HepG2 (cell line): Measurements from ENCODE around the gene NAPB. TPM values are rescaled to one million over a fixed set of nuclear protein-coding genes. Genes with fewer than 3 reads are reported as not detected.
A peak's percentile ranks its signal among the peaks of the same experiment; 100 is the strongest.

Source experiments
- CEBPG ChIP-seq: IDR thresholded peaks from 2 replicates; pipeline ENCODE4 v1.6.1; 2016
- KLF13 ChIP-seq: sonication (generic); formaldehyde crosslinking; IDR thresholded peaks from 2 replicates; pipeline ENCODE4 v1.4.0; 2020; ENCODE audit warnings: mild to moderate bottlenecking, missing genetic modification reagents
- KMT2A ChIP-seq: sonication (generic); formaldehyde crosslinking; IDR thresholded peaks from 2 replicates; pipeline ENCODE4 v1.4.0; 2020; ENCODE audit warnings: missing genetic modification reagents
- MEIS1 ChIP-seq: sonication (generic); formaldehyde crosslinking; IDR thresholded peaks from 2 replicates; pipeline ENCODE4 v1.9.0; 2021; ENCODE audit warnings: mild to moderate bottlenecking, missing genetic modification reagents, moderate library complexity, borderline replicate concordance
- MIER3 ChIP-seq: IDR thresholded peaks from 2 replicates; pipeline ENCODE4 v1.6.1; 2016; ENCODE audit warnings: missing compliant biosample characterization, borderline replicate concordance
- RAD21 ChIP-seq: fragments of 450-650 bp; formaldehyde crosslinking; IDR thresholded peaks from 2 replicates; pipeline ENCODE4 v1.5.0; 2020; ENCODE audit warnings: mild to moderate bottlenecking
- SOX6 ChIP-seq, 2 experiments: fragments of 450-650 bp in 1 of 2; sonication (generic) in 1 of 2; formaldehyde crosslinking in 1 of 2; IDR thresholded peaks; 2 replicates each; pipeline versions ENCODE4 v1.4.0 to v1.6.1; 2017 to 2020; ENCODE audit warnings: antibody characterized with exemption in 1 of 2, mild to moderate bottlenecking in 1 of 2, missing genetic modification reagents in 1 of 2
- SSRP1 ChIP-seq: IDR thresholded peaks from 2 replicates; pipeline ENCODE4 v1.6.1; 2016; ENCODE audit warnings: control low read depth
- SUZ12 ChIP-seq: fragments of 150-350 bp; IDR thresholded peaks from 2 replicates; pipeline ENCODE4 v1.6.1; 2014; ENCODE audit warnings: low read depth, low read length
- THAP11 ChIP-seq: IDR thresholded peaks from 2 replicates; pipeline ENCODE4 v1.6.1; 2016; ENCODE audit warnings: missing biosample characterization, missing genetic modification reagents
- ZFY ChIP-seq: sonication (generic); formaldehyde crosslinking; IDR thresholded peaks from 2 replicates; pipeline ENCODE4 v1.4.0; 2020; ENCODE audit warnings: missing genetic modification reagents
- ZNF709 ChIP-seq: sonication (generic); formaldehyde crosslinking; IDR thresholded peaks from 2 replicates; pipeline ENCODE4 v1.5.0; 2020; ENCODE audit warnings: mild to moderate bottlenecking, missing genetic modification reagents
- polyA plus RNA-seq, 8 experiments: library from polyadenylated mRNA; depleted of rRNA in 3 of 8; stranded (reverse) in 7 of 8; unstranded in 1 of 8; fragments of >200 nt; fragmentation: Illumina TruSeq in 4 of 8; extraction: Trizol in 4 of 8; gene quantifications; 2 replicates each; pipeline versions ENCODE4 v1.2.1 to v1.2.3, GENCODE V29; 2011 to 2016; ENCODE audit warnings: low read depth in 4 of 8, missing spikeins in 1 of 8, mixed read lengths in 1 of 8; ENCODE audit not compliant: insufficient read depth in 1 of 8
- total RNA-seq, 5 experiments: library from RNA; depleted of rRNA; stranded (reverse); fragments of >200 nt; fragmentation: Illumina TruSeq; extraction: Trizol; gene quantifications; 2 replicates each; pipeline ENCODE4 v1.2.3, GENCODE V29; 2016; ENCODE audit warnings: low read depth in 1 of 5
- TF ChIP-seq, protein P1 (sequence below): sonication (generic); formaldehyde crosslinking; IDR thresholded peaks from 2 replicates; pipeline ENCODE4 v1.4.0; 2020; ENCODE audit warnings: missing genetic modification reagents, borderline replicate concordance
- TF ChIP-seq, protein P2 (sequence below): sonication (generic); formaldehyde crosslinking; IDR thresholded peaks from 2 replicates; pipeline ENCODE4 v1.4.0; 2020; ENCODE audit warnings: missing genetic modification reagents
- TF ChIP-seq, protein P3 (sequence below): sonication (generic); formaldehyde crosslinking; IDR thresholded peaks from 2 replicates; pipeline ENCODE4 v1.4.0; 2020; ENCODE audit warnings: missing genetic modification reagents, borderline replicate concordance
- TF ChIP-seq, protein P4 (sequence below): sonication (generic); formaldehyde crosslinking; IDR thresholded peaks from 2 replicates; pipeline ENCODE4 v1.5.0; 2020; ENCODE audit warnings: missing genetic modification reagents
- TF ChIP-seq, protein P5 (sequence below): IDR thresholded peaks from 2 replicates; pipeline ENCODE4 v1.6.1; 2016; ENCODE audit warnings: low read depth, control low read depth
- TF ChIP-seq, protein P6 (sequence below): sonication (generic); formaldehyde crosslinking; IDR thresholded peaks from 2 replicates; pipeline ENCODE4 v1.8.1; 2023; ENCODE audit warnings: mild to moderate bottlenecking, moderate library complexity, missing genetic modification reagents
- TF ChIP-seq, protein P7 (sequence below): sonication (generic); formaldehyde crosslinking; IDR thresholded peaks from 2 replicates; pipeline ENCODE4 v1.8.1; 2023; ENCODE audit warnings: mild to moderate bottlenecking, missing genetic modification reagents

Gene NAPB
- total and polyA plus RNA-seq, 2 of the 13 experiments (the other 11 are each of a cell fraction or from before 2014, with no cell fraction given): 15.2 to 16.1 TPM

DNA sequence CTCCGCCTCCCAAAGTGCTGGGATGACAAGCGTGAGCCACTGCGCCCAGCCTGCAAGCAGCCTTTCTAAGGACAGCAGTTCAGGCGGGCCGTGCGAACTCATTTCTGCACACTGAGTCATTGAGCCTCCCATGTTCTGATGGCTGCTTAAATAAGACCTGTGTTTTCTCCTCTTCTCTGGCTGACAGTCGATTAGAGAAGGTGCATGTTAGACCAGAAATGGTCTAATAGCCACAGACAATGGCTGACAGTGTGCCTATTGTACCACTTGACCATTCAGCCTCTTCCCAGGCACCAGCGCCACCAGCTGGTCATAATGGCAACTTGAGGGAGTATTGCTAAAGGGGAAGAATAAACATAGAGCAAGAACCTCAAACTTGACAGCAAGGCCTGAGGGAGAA is 25.2 kb upstream of the NAPB start (continued):
- TF ChIP-seq, protein P1, sequence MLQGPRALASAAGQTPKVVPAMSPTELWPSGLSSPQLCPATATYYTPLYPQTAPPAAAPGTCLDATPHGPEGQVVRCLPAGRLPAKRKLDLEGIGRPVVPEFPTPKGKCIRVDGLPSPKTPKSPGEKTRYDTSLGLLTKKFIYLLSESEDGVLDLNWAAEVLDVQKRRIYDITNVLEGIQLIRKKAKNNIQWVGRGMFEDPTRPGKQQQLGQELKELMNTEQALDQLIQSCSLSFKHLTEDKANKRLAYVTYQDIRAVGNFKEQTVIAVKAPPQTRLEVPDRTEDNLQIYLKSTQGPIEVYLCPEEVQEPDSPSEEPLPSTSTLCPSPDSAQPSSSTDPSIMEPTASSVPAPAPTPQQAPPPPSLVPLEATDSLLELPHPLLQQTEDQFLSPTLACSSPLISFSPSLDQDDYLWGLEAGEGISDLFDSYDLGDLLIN (CRISPR knock-in tag): no peak
- TF ChIP-seq MEIS1 (CRISPR knock-in tag) (0 out of 2 replicates have a peak, but pooled peaks have one; percentile 12), RAD21 (CRISPR knock-in tag) (peak; percentile 67), SOX6 (IDR thresholded peaks at IDR 0.05) (no peak), SOX6 (CRISPR knock-in tag; IDR thresholded peaks at IDR 0.05) (0 out of 2 replicates have a peak, but pooled peaks have one; percentile 40), SUZ12 (no peak), ZFY (no peak), MIER3 (CRISPR knock-in tag) (no peak), KLF13 (CRISPR knock-in tag) (peak; percentile 52; the same call in 1 of the 2 replicates), ZNF709 (CRISPR knock-in tag) (no peak), KMT2A (CRISPR knock-in tag) (no peak), THAP11 (CRISPR knock-in tag) (no peak), SSRP1 (CRISPR knock-in tag) (0 out of 2 replicates have a peak, but pooled peaks have one; percentile 65), CEBPG (CRISPR knock-in tag) (peak; percentile 64)
- TF ChIP-seq, protein P2, sequence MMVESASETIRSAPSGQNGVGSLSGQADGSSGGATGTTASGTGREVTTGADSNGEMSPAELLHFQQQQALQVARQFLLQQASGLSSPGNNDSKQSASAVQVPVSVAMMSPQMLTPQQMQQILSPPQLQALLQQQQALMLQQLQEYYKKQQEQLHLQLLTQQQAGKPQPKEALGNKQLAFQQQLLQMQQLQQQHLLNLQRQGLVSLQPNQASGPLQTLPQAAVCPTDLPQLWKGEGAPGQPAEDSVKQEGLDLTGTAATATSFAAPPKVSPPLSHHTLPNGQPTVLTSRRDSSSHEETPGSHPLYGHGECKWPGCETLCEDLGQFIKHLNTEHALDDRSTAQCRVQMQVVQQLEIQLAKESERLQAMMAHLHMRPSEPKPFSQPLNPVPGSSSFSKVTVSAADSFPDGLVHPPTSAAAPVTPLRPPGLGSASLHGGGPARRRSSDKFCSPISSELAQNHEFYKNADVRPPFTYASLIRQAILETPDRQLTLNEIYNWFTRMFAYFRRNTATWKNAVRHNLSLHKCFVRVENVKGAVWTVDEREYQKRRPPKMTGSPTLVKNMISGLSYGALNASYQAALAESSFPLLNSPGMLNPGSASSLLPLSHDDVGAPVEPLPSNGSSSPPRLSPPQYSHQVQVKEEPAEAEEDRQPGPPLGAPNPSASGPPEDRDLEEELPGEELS (CRISPR knock-in tag): peak; percentile 21; the same call in 1 of the 2 replicates
- TF ChIP-seq, protein P3, sequence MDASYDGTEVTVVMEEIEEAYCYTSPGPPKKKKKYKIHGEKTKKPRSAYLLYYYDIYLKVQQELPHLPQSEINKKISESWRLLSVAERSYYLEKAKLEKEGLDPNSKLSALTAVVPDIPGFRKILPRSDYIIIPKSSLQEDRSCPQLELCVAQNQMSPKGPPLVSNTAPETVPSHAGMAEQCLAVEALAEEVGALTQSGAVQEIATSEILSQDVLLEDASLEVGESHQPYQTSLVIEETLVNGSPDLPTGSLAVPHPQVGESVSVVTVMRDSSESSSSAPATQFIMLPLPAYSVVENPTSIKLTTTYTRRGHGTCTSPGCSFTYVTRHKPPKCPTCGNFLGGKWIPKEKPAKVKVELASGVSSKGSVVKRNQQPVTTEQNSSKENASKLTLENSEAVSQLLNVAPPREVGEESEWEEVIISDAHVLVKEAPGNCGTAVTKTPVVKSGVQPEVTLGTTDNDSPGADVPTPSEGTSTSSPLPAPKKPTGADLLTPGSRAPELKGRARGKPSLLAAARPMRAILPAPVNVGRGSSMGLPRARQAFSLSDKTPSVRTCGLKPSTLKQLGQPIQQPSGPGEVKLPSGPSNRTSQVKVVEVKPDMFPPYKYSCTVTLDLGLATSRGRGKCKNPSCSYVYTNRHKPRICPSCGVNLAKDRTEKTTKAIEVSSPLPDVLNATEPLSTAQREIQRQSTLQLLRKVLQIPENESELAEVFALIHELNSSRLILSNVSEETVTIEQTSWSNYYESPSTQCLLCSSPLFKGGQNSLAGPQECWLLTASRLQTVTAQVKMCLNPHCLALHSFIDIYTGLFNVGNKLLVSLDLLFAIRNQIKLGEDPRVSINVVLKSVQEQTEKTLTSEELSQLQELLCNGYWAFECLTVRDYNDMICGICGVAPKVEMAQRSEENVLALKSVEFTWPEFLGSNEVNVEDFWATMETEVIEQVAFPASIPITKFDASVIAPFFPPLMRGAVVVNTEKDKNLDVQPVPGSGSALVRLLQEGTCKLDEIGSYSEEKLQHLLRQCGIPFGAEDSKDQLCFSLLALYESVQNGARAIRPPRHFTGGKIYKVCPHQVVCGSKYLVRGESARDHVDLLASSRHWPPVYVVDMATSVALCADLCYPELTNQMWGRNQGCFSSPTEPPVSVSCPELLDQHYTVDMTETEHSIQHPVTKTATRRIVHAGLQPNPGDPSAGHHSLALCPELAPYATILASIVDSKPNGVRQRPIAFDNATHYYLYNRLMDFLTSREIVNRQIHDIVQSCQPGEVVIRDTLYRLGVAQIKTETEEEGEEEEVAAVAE (CRISPR knock-in tag): no peak
- TF ChIP-seq, protein P4, sequence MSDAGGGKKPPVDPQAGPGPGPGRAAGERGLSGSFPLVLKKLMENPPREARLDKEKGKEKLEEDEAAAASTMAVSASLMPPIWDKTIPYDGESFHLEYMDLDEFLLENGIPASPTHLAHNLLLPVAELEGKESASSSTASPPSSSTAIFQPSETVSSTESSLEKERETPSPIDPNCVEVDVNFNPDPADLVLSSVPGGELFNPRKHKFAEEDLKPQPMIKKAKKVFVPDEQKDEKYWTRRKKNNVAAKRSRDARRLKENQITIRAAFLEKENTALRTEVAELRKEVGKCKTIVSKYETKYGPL (CRISPR knock-in tag): no peak
- TF ChIP-seq, protein P5, sequence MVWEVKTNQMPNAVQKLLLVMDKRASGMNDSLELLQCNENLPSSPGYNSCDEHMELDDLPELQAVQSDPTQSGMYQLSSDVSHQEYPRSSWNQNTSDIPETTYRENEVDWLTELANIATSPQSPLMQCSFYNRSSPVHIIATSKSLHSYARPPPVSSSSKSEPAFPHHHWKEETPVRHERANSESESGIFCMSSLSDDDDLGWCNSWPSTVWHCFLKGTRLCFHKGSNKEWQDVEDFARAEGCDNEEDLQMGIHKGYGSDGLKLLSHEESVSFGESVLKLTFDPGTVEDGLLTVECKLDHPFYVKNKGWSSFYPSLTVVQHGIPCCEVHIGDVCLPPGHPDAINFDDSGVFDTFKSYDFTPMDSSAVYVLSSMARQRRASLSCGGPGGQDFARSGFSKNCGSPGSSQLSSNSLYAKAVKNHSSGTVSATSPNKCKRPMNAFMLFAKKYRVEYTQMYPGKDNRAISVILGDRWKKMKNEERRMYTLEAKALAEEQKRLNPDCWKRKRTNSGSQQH (CRISPR knock-in tag): 0 out of 2 replicates have a peak, but pooled peaks have one; percentile 27
- TF ChIP-seq, protein P6, sequence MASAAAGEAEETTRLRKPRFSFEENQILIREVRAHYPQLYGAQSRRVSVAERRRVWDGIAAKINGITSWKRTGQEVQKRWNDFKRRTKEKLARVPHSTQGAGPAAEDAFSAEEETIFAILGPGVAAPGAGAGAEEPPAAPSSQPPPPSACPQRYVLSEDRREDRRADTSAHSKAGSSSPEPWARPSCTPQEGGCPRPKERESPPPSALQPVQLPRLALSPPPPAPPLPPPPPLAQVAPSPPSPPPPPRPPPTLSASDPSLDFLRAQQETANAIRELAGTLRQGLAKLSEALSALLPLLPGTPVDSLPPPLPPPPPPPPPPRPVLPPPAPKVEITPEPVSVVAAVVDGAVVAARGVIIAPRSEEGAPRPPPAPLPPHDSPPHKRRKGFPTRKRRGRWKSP (CRISPR knock-in tag): no peak
- TF ChIP-seq, protein P7, sequence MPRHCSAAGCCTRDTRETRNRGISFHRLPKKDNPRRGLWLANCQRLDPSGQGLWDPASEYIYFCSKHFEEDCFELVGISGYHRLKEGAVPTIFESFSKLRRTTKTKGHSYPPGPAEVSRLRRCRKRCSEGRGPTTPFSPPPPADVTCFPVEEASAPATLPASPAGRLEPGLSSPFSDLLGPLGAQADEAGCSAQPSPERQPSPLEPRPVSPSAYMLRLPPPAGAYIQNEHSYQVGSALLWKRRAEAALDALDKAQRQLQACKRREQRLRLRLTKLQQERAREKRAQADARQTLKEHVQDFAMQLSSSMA (CRISPR knock-in tag): 0 out of 2 replicates have a peak, but pooled peaks have one; percentile 40
